NCI-H2227 (cell line): ENCODE data around the gene ISG15.
"Not testable (repeated sequence)": the region's sequence is repeated elsewhere in the genome, so short reads cannot be mapped to it uniquely, and the experiment has no call there.

Experiments
- DNase-seq: peaks from one replicate; lab custom pipeline; 2025; ENCODE audit not compliant: unreplicated experiment; lab: John Stamatoyannopoulos, UW

ISG15 gene

DNA sequence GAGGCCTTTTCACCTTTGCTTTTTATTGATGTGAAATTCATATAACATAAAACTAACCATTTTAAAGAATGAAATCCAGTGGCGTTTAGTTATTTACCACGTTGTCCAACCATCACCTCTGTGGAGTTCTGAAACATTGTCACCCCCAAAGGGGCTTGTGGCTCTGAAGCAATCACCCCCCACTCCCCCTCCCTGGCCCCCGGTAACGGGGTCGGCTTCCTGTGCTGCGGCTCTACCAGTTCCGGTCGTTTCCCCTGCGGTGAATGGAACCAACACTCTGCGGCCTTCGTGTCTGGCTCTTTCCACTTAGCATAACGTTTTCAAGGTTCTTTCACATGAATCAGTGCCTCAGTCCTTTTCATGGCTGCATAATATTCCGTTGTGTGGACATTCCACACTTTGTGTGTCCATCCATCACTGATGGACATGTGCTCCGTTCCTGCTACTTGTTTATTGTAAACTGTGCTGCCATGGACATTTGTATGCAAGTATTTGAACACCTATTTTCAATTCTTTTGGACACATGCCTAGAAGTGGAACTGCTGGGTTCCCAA lies 1.8 kb upstream of the ISG15 start:
- no peak for DNase-seq

- not testable (repeated sequence) for DNase-seq
Observed at GRCh38 chr1:1012736-1013104, 577 bp upstream of the ISG15 start.

DNA sequence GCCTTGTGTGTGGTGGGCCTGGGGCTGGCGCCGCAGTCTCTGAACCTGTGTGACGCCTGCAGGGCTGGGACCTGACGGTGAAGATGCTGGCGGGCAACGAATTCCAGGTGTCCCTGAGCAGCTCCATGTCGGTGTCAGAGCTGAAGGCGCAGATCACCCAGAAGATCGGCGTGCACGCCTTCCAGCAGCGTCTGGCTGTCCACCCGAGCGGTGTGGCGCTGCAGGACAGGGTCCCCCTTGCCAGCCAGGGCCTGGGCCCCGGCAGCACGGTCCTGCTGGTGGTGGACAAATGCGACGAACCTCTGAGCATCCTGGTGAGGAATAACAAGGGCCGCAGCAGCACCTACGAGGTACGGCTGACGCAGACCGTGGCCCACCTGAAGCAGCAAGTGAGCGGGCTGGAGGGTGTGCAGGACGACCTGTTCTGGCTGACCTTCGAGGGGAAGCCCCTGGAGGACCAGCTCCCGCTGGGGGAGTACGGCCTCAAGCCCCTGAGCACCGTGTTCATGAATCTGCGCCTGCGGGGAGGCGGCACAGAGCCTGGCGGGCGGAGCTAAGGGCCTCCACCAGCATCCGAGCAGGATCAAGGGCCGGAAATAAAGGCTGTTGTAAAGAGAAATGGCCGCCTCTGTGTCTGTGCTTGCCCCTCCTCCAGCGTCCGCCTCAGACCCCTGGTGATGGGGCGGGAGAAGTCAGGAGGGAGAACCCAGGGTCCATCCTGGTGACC lies 788 bp downstream of the ISG15 start:
- peak; percentile 83 for DNase-seq

DNA sequence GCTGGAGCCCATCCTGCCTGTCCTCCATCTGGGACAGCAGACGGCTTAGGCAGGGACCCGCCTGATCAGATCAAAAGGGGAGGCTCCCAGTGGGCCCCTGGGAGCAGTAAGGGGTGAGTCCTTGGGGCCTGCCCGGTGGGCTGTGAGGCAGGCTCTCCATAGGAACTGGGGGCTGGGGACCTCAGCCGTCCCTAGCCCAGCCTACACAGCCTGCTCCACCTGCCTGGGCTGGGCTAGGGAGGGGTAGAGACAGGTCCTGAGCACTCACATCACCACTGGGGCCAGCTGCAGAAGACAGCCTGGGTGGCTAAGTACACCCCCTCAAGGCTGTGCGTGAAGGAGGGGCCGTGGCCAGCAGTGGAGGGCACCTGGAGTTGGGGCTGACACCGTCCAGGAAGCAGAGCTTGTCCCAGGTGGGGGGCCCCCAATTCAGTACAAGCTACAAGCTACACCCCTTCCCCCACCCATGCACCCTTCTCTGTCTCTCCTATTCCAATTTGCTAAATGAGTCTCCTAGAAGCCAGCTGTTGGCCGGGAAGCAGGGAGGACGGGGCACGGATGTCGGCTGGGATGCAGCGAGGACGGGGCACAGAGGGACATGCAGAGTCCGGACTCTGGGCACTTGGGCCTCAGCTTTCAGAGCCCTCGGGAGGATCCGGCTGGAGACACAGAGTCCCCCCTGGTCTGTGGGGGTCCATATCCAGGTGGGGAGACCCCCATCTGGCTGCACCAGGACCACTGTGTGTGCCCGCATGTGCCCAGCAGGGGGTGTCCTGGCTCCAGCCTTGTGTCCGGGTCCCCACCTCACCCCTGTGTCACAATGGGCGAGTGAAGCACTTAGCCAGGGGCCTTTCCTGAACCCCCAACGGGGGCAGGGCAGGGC lies 1.7 kb downstream of the ISG15 start:
- peak; percentile 38 for DNase-seq

GRCh38 chr1:1017397-1018320 lies 4.4 kb downstream of the ISG15 start:
- not testable (repeated sequence) for DNase-seq

DNA sequence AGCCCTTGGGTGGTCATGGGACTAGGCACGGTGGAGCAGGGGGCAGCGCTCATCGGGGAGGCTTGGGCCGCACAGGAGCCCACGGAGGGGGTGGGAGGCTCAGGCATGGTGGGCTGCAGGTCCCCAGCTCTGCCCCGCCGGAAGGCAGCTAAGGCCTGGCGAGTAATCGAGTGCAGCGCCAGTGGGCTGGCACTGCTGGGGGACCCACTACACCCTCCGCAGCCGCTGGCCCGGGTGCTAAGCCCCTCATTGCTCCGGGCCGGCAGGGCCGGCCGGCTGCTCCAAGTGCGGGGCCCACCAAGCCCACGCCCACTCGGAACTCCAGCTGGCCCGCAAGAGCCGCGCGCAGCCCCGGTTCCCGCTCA lies 5.0 kb downstream of the ISG15 start:
- not testable (repeated sequence) for DNase-seq

- peak; percentile 92 for DNase-seq
Observed at GRCh38 chr1:1019122-1019999, 6.1 kb downstream of the ISG15 start.

- peak; percentile 75 for DNase-seq
Observed at GRCh38 chr1:1020000-1020404, 6.7 kb downstream of the ISG15 start, which contains the start of gene AGRN. Gene AGRN, plus strand, starts transcription at chr1:1020120. Its CDS starts 53 bp downstream, at chr1:1020173.

- DNase-seq = peak; percentile 53
Observed at GRCh38 chr1:1020415-1021009, 7.2 kb downstream of the ISG15 start.

GRCh38 chr1:1021010-1021919 lies 8.0 kb downstream of the ISG15 start:
- DNase-seq = peak; percentile 71

DNA sequence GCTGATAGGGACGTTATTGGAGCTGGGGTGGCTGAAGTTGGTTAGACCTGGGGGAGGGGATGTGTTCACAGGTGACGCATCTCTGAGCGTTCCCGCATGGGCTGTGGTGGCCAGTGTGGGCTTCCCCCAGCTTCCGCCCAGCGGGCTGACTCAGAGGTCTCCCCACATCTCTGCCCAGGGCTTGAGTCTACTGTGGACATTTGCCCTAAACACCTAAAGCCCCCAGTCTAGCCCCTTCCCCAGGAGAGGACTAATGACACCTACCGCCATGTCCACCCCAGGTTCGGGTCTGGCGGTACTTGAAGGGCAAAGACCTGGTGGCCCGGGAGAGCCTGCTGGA lies 8.6 kb downstream of the ISG15 start:
- DNase-seq = no peak

- no peak for DNase-seq
Observed at GRCh38 chr1:1022302-1023009, 9.2 kb downstream of the ISG15 start.

GRCh38 chr1:1023700-1024099 lies 10.4 kb downstream of the ISG15 start:
- DNase-seq = no peak

DNA sequence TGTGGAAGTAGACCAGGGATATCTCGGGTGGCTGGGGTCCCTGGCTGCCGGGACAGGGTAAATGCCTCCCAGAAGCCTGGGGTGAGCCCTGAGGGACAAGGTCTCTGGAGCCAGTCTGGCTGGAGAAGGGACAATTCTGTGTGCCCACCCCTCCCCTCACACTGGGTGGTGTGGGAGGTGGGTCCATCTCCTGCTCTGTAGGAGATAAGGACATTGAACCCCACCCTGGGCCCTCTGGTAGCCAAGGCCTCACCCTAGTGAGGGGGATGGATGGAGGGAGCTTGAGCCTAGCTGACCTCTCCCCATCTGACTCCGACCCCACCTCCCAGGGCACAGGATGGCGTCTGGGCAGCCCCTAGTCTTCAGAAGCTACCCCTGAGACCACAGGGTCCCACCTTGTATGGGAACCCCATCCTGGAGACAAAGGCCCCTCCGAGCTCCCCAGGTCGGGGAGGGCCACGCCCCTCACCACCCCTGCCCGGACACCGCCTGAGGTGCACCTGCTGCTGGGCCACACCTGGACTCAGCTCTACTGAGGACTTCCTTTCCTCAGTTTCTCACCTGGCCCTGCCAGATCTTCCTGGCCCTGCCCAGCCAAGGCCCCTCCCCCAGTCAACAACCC lies 11.0 kb downstream of the ISG15 start:
- DNase-seq = no peak

DNA sequence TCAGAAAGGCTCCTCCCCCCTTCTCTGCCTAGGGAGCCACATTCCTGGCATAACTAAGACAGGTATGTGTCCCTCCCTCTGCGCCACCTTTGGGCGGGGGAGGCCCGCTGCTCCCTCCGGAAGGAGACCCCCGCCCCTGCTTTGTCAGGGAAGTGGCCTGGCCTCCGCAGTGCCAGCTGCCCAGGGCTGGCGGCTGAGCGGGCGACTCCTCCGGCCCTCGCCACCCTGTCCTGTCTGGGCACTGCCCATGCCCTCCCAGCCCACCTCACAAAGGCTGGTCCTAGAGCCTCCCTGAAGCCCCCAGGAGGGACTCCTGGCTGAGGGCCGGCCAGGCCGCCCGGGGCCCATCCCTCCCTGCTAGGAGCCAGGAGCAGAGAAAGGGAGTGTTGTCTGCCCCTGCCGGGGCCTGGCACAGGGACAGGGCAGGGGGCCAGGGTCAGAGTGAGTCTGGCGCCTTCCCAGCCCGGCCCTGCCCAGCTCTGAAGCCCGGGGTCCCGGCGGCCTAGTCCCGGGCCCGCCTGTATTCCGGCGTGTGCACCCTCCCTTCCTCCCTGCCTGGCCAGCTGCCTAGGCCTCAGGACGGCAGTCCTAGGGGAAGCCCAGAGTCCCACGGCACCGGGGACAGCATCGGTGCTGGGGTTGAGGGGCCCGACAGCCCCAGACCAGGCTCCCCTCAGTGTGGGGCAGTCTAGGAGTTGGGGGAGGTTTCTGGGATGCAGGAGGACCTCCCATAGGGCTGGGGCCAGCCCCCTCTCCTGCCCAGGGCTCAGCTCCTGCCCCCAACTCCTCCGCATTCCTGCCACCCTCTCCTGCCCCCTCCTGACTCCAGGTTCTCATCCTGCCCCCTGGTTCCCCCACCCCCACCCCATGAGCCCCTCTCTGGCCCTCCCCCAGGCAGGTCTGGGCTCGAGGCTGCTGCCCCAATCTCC lies 11.7 kb downstream of the ISG15 start:
- no peak for DNase-seq

- DNase-seq = no peak
Observed at GRCh38 chr1:1025730-1026129, 12.4 kb downstream of the ISG15 start.
